Ascending aorta (tissue), 2 donors: ENCODE data around the gene NPAS3. TPM values are rescaled to one million over a fixed set of nuclear protein-coding genes. Genes with fewer than 3 reads are reported as not detected.

ENCODE experiments used
- DNase-seq, 2 donors: peaks; one replicate each; pipeline ENCODE4 v3.0.0-alpha.2; 2019; ENCODE audit warnings: low spot score in 2 of 2
- H3K27ac ChIP-seq, 2 donors: fragments of 200-600 bp; sonication (generic); one replicate each; pipeline ENCODE4 v1.5.1; 2016 to 2017; ENCODE audit warnings: mild to moderate bottlenecking in 1 of 2
- H3K27me3 ChIP-seq: fragments of 200-600 bp; sonication (generic); one replicate; pipeline ENCODE4 v1.5.1; 2017
- H3K36me3 ChIP-seq, 2 donors: fragments of 200-600 bp; sonication (generic); one replicate each; pipeline ENCODE4 v1.5.1; 2016
- H3K4me1 ChIP-seq, 2 donors: fragments of 200-600 bp; sonication (generic); one replicate each; pipeline ENCODE4 v1.5.1; 2016 to 2017; ENCODE audit warnings: mild to moderate bottlenecking in 1 of 2
- H3K4me3 ChIP-seq, 2 donors: fragments of 200-600 bp; sonication (generic); one replicate each; pipeline ENCODE4 v1.5.1; 2016 to 2017; ENCODE audit warnings: mild to moderate bottlenecking in 1 of 2
- H3K9me3 ChIP-seq, 2 donors: fragments of 200-600 bp; sonication (generic); one replicate each; pipeline ENCODE4 v1.5.1; 2016
- CTCF ChIP-seq, 3 experiments: fragments of 200-600 bp in 2 of 3; fragments of 450-650 bp in 1 of 3; sonication (generic) in 2 of 3; IDR thresholded peaks; one replicate each; pipeline ENCODE4 v1.5.1; 2016 to 2019; ENCODE audit warnings: antibody characterized with exemption in 3 of 3, mild to moderate bottlenecking in 1 of 3, moderate library complexity in 1 of 3
- intact Hi-C: fragments of 100-400 bp; cut with DNase I; formaldehyde crosslinking; loops from one replicate; pipeline ENCODE4 v1.15.1; 2023
- total RNA-seq: library from RNA; depleted of rRNA; stranded (reverse); fragments of >200 nt; gene quantifications from one replicate; pipeline ENCODE4 v1.1.0, GENCODE V29; 2016

Gene NPAS3
- total RNA-seq, 1 donor from 2014 or later = not detected

GRCh38 chr14:33347796-33348195 is 409.1 kb downstream of the NPAS3 start:
- TF ChIP-seq CTCF (IDR thresholded peaks at IDR 0.05) = no peak
- no peak overlapping the region for H3K4me3 ChIP-seq
- intact Hi-C loops = no loop called here
- no peak overlapping the region for H3K27ac ChIP-seq
- H3K4me1 ChIP-seq = no peaks in the 10 kb centered on the region
- no peaks in the 10 kb centered on the region for H3K36me3 ChIP-seq
- no peaks in the 10 kb centered on the region for H3K27me3 ChIP-seq
- no peaks in the 10 kb centered on the region for H3K9me3 ChIP-seq
- DNase-seq = no peak

GRCh38 chr14:33348510-33348909 is 409.8 kb downstream of the NPAS3 start:
- no peak for TF ChIP-seq CTCF (IDR thresholded peaks at IDR 0.05)
- no peak for DNase-seq

GRCh38 chr14:33349871-33350270 is 411.2 kb downstream of the NPAS3 start:
- Histone ChIP-seq H3K4me1 (no peaks in the 10 kb centered on the region), H3K4me3 (no peak overlapping the region), H3K27ac (no peak overlapping the region), H3K27me3 (no peaks in the 10 kb centered on the region), H3K36me3 (no peaks in the 10 kb centered on the region), H3K9me3 (no peaks in the 10 kb centered on the region)
- DNase-seq = no peak
- no peak for TF ChIP-seq CTCF (IDR thresholded peaks at IDR 0.05)
- intact Hi-C loops = no loop called here

More at GRCh38 chr14:33348510-33348909, 409.8 kb downstream of the NPAS3 start:
- Histone ChIP-seq H3K36me3 (no peaks in the 10 kb centered on the region), H3K4me1 (no peaks in the 10 kb centered on the region), H3K27ac (no peak overlapping the region), H3K4me3 (no peak overlapping the region), H3K9me3 (no peaks in the 10 kb centered on the region), H3K27me3 (no peaks in the 10 kb centered on the region)
- intact Hi-C loops = no loop called here

- Histone ChIP-seq H3K27ac (no peak overlapping the region), H3K4me1 (no peaks in the 10 kb centered on the region), H3K9me3 (no peaks in the 10 kb centered on the region), H3K27me3 (no peaks in the 10 kb centered on the region), H3K36me3 (no peaks in the 10 kb centered on the region), H3K4me3 (no peak overlapping the region)
- DNase-seq = no peak
- no peak for TF ChIP-seq CTCF (IDR thresholded peaks at IDR 0.05)
- intact Hi-C loops = no loop called here
Observed at GRCh38 chr14:33350366-33350990, 411.8 kb downstream of the NPAS3 start.

GRCh38 chr14:33352821-33353220 is 414.1 kb downstream of the NPAS3 start:
- H3K36me3 ChIP-seq = no peaks in the 10 kb centered on the region
- H3K4me3 ChIP-seq = no peak overlapping the region
- intact Hi-C loops = no loop called here
- TF ChIP-seq CTCF (IDR thresholded peaks at IDR 0.05) = no peak
- no peak overlapping the region for H3K27ac ChIP-seq
- no peaks in the 10 kb centered on the region for H3K4me1 ChIP-seq
- DNase-seq = no peak
- H3K27me3 ChIP-seq = no peaks in the 10 kb centered on the region
- no peaks in the 10 kb centered on the region for H3K9me3 ChIP-seq

GRCh38 chr14:33356181-33356580 is 417.5 kb downstream of the NPAS3 start:
- DNase-seq = no peak
- Histone ChIP-seq H3K36me3 (no peaks in the 10 kb centered on the region), H3K4me1 (no peaks in the 10 kb centered on the region), H3K27ac (no peak overlapping the region), H3K4me3 (no peak overlapping the region), H3K9me3 (no peaks in the 10 kb centered on the region), H3K27me3 (no peaks in the 10 kb centered on the region)
- TF ChIP-seq CTCF (IDR thresholded peaks at IDR 0.05) = no peak
- intact Hi-C loops = no loop called here
